Right ventricle myocardium inferior (tissue), 1 donor: Measurements from ENCODE around the gene STAC. TPM values are rescaled to one million over a fixed set of nuclear protein-coding genes. Genes with fewer than 3 reads are reported as not detected.

Experiments used
- ATAC-seq: fragments of 200-7000 bp; cut with Tn5 transposase; one replicate; pipeline ENCODE4 v1.9.1; 2020; ENCODE audit warnings: mild to moderate bottlenecking, moderate library complexity
- DNase-seq: peaks from one replicate; pipeline ENCODE4 v3.0.0; 2021; ENCODE audit errors: missing footprints
- intact Hi-C: fragments of 100-400 bp; cut with DNase I; formaldehyde crosslinking; loops from one replicate; pipeline ENCODE4 v1.11.0; 2022
- long read RNA-seq: library from polyadenylated mRNA; unstranded; transcript quantifications from one replicate; pipeline ENCODE4 v2.0.0, GENCODE V29; 2021
- total RNA-seq: library from RNA; stranded (reverse); fragmentation: NEBNext Ultra II Directional; extraction: Animal tissue kit (Norgen Biotek cat#: 25700); gene quantifications from one replicate; pipeline ENCODE4 v1.2.1, GENCODE V29; 2021
- donor health status: DM: no; HTN: yes; CAD: no; lungs with severe emphysema.

The STAC gene
- 0.35 TPM for total RNA-seq
- long read RNA-seq, partial matches to known transcripts: 0 of 2 reads
- long read RNA-seq, other reads (novel, unspliced or antisense): 0 of 2 reads

GRCh38 chr3:36380221-36381031 lies at the start of gene STAC:
STAC (plus strand) TSS chr3:36380504; CDS start chr3:36380644, 140 bp downstream.
- intact Hi-C loops: no loop called here
- DNase-seq (peak; percentile 54), ATAC-seq (peak; percentile 46)

GRCh38 chr3:36332139-36332538 lies 48.2 kb upstream of the STAC start:
- intact Hi-C loops: no loop called here
- ATAC-seq (no peak), DNase-seq (no peak)

GRCh38 chr3:36362216-36362615 lies 18.1 kb upstream of the STAC start:
- intact Hi-C loops: no loop called here
- ATAC-seq: no peak
- DNase-seq: no peak

- no peak for DNase-seq
- no peak for ATAC-seq
- intact Hi-C loops: no loop called here
These were observed 17.3 kb upstream of the STAC start for GRCh38 chr3:36362973-36363372.

GRCh38 chr3:36364260-36364659 lies 16.0 kb upstream of the STAC start:
- no peak for ATAC-seq
- DNase-seq: no peak
- intact Hi-C loops: no loop called here

GRCh38 chr3:36365829-36366228 lies 14.5 kb upstream of the STAC start:
- intact Hi-C loops: no loop called here
- DNase-seq: no peak
- no peak for ATAC-seq

- DNase-seq: no peak
- intact Hi-C loops: no loop called here
These were observed 14.0 kb upstream of the STAC start for GRCh38 chr3:36366308-36366707.

GRCh38 chr3:36367912-36368573 lies 12.3 kb upstream of the STAC start:
- no peak for DNase-seq
- no peak for ATAC-seq
- intact Hi-C loops: no loop called here

More at GRCh38 chr3:36366308-36366707, 14.0 kb upstream of the STAC start:
- ATAC-seq: no peak

GRCh38 chr3:36372534-36372935 lies 7.8 kb upstream of the STAC start:
- no peak for DNase-seq
- no peak for ATAC-seq
- intact Hi-C loops: no loop called here

GRCh38 chr3:36373084-36373483 lies 7.2 kb upstream of the STAC start:
- ATAC-seq (no peak), DNase-seq (no peak)
- intact Hi-C loops: no loop called here

GRCh38 chr3:36373666-36374065 lies 6.6 kb upstream of the STAC start:
- ATAC-seq (no peak), DNase-seq (no peak)
- intact Hi-C loops: no loop called here

GRCh38 chr3:36379872-36380220 lies 458 bp upstream of the STAC start:
- ATAC-seq (no peak), DNase-seq (no peak)
- intact Hi-C loops: no loop called here

- intact Hi-C loops: no loop called here
- no peak for ATAC-seq
These were observed 1.1 kb downstream of the STAC start for GRCh38 chr3:36381311-36381956.

GRCh38 chr3:36393563-36393962 lies 13.3 kb downstream of the STAC start:
- intact Hi-C loops: no loop called here
- ATAC-seq: no peak
- no peak for DNase-seq

More at GRCh38 chr3:36381311-36381956, 1.1 kb downstream of the STAC start:
- no peak for DNase-seq

GRCh38 chr3:36394176-36394575 lies 13.9 kb downstream of the STAC start:
- DNase-seq (no peak), ATAC-seq (no peak)
- intact Hi-C loops: no loop called here

GRCh38 chr3:36397841-36398240 lies 17.5 kb downstream of the STAC start:
- ATAC-seq (no peak), DNase-seq (no peak)
- intact Hi-C loops: no loop called here

GRCh38 chr3:36399933-36400332 lies 19.6 kb downstream of the STAC start:
- no peak for DNase-seq
- ATAC-seq: no peak
- intact Hi-C loops: no loop called here

- ATAC-seq (no peak), DNase-seq (no peak)
- intact Hi-C loops: no loop called here
These were observed 20.8 kb downstream of the STAC start for GRCh38 chr3:36401056-36401455.

- DNase-seq (no peak), ATAC-seq (no peak)
- intact Hi-C loops: no loop called here
These were observed 23.4 kb downstream of the STAC start for GRCh38 chr3:36403661-36404060.

- intact Hi-C loops: no loop called here
- no peak for ATAC-seq
- DNase-seq: no peak
These were observed 24.9 kb downstream of the STAC start for GRCh38 chr3:36405190-36405589.
